G401.6 (cell line): Measurements from ENCODE around the gene CCDC178.
"Not testable (repeated sequence)": the region's sequence is repeated elsewhere in the genome, so short reads cannot be mapped to it uniquely, and the experiment has no call there.

Experiments
- FAIRE-seq: peaks from 2 replicates; lab custom pipeline; 2012; peaks lifted over from hg19 to GRCh38; lab: Jason Lieb, UNC

CCDC178 gene

GRCh38 chr18:33355263-33355662 is 85.3 kb downstream of the CCDC178 start:
- FAIRE-seq = no peak

- no peak for FAIRE-seq
Observed at GRCh38 chr18:33350256-33350655, 90.3 kb downstream of the CCDC178 start.

DNA sequence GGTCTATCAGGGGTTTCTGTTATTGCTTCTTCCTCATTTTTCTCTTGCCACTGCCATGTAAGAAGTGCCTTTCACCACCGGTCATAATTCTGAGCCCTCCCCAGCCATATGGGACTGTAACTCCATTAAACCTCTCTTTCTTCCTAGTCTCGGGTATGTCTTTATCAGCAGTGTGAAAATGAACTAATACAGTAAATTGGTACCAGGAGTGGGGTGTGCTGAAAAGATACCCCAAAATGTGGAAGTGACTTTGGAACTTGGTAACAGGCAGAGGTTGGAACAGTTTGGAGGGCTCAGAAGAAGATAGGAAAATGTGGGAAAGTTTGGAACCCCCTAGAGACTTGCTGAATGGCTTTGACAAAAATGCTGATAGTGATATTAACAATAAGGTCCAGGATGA is 100.8 kb downstream of the CCDC178 start:
- not testable (repeated sequence) for FAIRE-seq

DNA sequence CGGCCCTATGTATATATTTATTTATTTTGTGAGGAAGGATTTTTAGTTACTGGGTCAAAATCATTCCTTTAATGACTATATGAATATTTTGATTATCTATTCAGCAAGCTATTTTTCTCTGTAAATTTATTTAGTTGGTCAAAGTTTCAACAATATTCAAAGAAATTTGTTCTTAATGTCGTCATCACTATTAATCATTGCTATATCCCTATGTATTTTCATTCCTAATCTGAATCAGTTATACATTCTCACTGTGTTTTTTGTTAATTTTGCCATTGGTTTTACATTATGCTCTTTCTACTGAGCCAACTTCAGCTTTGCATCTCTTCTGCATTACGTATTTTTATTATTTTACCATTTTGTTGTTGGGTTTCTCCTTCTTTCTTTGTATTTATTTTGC is 105.7 kb downstream of the CCDC178 start:
- FAIRE-seq = no peak

DNA sequence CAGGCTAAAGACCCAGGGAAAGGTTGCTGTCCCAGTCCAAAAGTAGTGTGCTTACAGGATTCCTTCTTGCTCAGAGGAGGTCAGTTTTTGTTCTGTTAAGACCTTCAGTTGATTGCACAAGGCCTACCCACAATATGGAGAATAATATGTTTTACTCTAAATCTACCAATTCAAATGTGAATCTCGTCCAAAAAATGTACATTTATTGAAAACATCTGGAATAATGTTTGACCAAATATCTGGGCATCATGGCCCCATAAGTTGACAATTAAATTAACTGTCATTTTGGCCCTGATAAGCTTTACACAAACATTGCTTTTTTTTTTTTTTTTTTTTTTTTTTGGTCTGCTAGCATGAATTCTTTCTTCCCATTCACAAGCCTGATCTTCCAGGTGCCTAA is 109.8 kb downstream of the CCDC178 start:
- no peak for FAIRE-seq

GRCh38 chr18:33326975-33327374 is 113.5 kb downstream of the CCDC178 start:
- no peak for FAIRE-seq

DNA sequence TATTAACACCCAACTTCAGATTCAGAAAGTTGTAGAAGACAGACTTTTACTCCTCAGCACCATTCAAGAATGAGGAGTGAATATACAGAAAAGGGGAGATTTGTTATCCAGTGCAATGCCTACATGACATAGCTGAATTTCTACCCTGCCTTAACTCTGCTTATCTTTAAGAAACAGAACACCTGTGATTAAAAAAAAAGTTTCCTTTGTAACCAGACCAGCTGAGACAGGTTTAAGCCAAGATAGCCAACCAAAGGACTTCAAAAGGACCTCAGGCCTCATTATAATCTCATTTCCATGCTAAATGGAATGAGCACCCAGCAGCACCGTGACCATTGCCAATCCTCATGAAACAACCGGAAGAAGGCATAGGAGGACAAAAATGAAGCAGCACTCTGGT is 122.9 kb downstream of the CCDC178 start:
- no peak for FAIRE-seq

GRCh38 chr18:33316146-33316587 is 124.4 kb downstream of the CCDC178 start:
- no peak for FAIRE-seq

GRCh38 chr18:33307520-33307919 is 133.0 kb downstream of the CCDC178 start:
- no peak for FAIRE-seq

DNA sequence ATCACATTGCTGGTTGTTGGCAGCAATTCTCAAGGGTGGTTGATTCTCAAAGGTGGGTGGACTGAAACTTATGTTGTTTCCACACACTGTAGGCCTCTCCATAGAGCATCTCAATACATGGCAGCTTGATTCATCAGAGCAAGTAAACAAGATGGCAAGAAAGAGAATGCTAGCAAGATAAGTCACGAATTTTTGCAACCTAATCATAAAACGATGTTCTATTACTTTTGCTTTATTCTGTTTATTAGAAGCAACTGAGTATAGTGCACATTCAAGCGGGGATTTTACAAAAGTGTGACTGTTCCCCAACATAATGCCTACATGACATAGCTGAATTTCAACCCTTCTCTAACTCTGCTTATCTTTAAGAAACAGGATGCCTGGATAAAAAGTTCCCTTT is 136.2 kb downstream of the CCDC178 start:
- FAIRE-seq = no peak

GRCh38 chr18:33291539-33291938 is 149.0 kb downstream of the CCDC178 start:
- no peak for FAIRE-seq

GRCh38 chr18:33288082-33288716 is 152.3 kb downstream of the CCDC178 start:
- no peak for FAIRE-seq

- no peak for FAIRE-seq
Observed at GRCh38 chr18:33282709-33283333, 157.7 kb downstream of the CCDC178 start.

- no peak for FAIRE-seq
Observed at GRCh38 chr18:33282142-33282541, 158.4 kb downstream of the CCDC178 start.

DNA sequence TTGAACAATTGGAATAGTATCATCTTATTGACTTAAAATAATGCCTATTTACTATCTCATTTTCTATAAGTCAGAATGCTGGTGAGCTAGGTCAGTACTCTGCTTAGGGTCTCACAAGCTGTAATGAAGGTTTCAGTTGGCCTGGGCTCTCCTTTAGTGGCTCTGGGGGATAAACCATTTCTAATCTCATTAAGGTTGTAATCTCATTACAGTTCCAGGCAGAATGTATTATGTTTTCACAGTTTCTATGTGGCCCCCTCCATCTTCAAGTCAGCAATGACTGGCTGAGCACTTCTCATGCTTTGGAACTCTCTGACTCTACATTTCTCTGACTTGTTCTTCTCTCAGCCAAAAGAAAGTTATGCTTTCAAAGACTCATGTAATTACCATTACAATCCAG is 163.1 kb downstream of the CCDC178 start:
- FAIRE-seq = no peak

DNA sequence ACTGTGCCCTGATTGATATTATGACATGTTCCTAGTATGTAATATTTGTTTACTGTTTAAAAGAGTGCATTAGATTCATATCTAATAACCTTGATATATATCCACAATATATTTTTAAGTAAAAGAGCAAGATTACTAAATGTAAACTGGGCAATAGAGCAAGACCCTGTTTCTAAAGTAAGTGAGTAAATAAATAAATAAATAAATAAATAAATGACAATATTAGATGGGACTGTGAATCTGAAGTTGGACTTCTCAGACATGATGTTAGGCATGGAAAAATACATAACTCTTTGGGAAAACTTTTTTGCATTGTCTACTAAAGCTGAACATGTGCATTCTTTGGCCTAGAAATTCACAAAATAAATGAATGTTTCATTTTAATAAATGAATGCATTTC is 164.7 kb downstream of the CCDC178 start:
- FAIRE-seq = no peak

GRCh38 chr18:33270297-33270696 is 170.2 kb downstream of the CCDC178 start:
- no peak for FAIRE-seq

DNA sequence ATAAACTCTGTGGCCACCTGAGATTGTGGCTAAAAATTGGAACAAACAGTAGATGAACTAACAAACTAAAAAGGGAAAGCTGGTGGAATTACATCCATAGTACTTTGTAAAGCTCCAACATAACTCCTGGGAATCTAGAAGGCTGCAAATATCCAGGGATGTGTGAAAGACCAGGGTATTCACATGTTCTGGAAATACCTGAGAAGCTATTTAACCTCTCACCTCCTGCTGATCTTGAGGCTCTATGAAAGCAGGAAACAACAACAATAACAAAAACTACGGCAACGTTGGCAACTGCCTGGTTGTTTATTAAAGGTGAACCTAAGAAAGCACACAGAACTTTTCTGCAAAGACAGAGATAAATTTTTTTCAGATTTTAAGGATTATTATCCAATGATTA is 171.3 kb downstream of the CCDC178 start:
- FAIRE-seq = no peak

DNA sequence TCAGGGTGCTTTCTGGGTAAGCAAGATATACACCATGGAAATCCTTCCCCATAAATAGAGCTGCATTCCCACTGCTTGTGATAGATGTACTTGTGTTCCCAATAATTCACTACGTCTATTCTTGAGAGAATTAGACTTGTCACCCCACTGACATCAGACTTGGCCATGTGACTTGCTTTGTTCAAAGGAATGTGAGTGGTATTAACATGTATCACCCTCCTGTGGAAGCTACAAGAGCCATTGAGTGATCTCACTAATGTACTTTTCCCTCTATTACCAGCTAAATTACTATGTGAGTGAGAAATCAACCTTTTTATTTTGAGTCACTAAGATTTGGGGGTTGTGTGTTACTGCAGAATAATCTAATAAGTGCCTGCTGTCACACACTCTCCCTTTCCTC is 176.0 kb downstream of the CCDC178 start:
- no peak for FAIRE-seq

GRCh38 chr18:33239298-33239697 is 201.2 kb downstream of the CCDC178 start:
- no peak for FAIRE-seq

- no peak for FAIRE-seq
Observed at GRCh38 chr18:33232318-33232626, 208.2 kb downstream of the CCDC178 start.

GRCh38 chr18:33231474-33232317 is 208.8 kb downstream of the CCDC178 start:
- peak; percentile 63 for FAIRE-seq

DNA sequence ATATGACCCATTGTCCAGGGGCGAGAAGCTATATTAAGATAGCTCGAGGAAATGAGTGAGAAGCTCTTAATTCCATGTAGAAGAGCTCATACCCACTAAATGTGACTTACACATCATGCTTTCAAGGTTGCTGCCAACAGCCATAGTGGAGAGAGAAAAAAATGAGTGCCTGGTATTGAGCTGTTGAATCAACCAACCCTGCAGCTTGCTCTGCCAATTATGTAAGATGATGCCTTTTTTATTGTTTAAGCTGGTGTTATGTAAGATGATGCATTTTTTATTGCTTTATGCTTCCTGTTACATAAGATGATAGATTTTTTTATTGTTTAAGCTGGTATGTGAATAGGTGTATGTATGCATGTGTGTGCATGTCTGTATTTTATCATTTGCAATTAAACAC is 228.2 kb downstream of the CCDC178 start:
- FAIRE-seq = no peak
